T-helper 2 cell (primary cell): ENCODE measurements around the gene SPR.

Source experiments
- DNase-seq, 5 experiments: peaks; one replicate each; pipeline versions ENCODE4 v3.0.0 to v3.0.0-alpha.2; 2012 to 2022

Gene SPR

DNA sequence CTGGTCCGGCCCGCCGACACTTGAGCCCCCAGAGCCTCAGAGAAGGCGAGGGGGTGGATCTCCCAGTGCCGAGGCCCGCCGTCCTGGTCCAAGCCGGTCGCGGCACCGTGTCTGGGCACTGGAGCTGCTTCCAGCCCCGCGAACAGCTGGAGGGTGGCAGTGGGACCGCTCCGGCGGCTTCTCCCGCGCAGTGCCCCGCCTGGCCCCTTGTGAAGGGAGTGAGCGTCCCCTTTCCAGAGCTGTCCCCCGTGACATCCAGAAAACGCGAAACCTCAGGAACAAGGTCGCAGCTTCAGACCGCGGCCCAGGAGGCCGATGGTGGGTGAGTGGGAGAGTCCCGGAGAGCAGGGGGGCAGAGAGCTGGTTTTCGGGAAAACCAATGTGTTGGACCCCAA is 29.5 kb downstream of the SPR start:
- DNase-seq = no peak

DNA sequence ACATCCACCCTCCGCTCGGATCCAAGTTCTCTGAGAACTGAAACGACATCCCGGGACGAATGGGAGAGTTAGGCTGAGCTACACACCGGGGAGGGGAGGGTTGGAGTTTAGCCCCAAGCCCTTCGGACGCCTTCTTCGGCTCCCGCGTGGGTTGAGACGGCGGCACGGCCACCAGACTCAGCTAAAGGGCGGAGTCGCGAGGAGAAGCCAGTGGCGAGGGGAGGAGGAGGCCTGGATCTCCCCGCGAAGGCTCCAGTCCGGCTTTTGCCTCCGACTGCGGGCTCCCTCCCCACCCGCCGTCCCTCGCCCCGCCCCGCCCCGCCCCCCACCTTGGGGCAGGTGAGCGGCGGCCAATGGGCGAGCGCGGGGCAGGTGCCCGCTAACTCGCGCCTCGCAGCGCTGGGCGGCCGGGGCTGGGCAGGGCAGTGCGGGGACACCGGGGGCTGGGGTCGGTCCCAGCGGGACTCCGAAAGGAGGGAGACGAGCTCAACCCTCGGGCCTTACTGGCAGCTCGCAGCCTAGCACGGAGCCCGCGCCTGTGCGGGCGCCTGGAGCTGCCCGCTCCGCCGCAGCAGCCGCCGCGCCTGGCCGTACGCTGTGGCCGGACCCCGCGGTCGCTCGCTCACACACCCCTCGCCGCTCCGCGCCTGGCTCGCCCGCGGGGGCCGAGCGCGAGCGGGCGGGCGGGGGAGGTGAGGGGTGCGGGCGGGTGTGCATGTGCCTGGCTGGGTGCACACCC is 30.1 kb downstream of the SPR start, which contains the start of gene EMX1:
EMX1 (plus strand) TSS at position 382 of the 739 bp plus-strand sequence; CDS start at position 716, 334 bp downstream.
- peak in 3 of 5 experiments; percentile 28 to 48 (median 31) for DNase-seq

DNA sequence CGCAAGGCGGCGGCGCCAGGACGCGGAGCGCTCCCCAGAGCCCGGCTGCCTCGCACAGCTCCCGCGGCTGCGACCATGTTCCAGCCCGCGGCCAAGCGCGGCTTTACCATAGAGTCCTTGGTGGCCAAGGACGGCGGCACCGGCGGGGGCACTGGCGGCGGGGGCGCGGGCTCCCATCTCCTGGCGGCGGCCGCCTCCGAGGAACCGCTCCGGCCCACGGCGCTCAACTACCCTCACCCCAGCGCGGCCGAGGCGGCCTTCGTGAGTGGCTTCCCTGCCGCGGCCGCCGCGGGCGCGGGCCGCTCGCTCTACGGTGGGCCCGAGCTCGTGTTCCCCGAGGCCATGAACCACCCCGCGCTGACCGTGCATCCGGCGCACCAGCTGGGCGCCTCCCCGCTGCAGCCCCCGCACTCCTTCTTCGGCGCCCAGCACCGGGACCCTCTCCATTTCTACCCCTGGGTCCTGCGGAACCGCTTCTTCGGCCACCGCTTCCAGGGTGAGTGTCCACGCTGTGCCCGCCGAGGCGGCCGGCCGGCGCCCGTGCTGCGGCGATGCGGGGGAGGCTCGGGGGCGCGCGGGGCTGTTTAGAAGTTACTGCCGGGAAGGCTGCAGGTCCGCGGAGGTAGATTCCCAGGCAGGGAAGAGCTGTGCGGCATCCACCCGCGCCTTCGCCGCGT is 30.8 kb downstream of the SPR start:
- DNase-seq = no peak

DNA sequence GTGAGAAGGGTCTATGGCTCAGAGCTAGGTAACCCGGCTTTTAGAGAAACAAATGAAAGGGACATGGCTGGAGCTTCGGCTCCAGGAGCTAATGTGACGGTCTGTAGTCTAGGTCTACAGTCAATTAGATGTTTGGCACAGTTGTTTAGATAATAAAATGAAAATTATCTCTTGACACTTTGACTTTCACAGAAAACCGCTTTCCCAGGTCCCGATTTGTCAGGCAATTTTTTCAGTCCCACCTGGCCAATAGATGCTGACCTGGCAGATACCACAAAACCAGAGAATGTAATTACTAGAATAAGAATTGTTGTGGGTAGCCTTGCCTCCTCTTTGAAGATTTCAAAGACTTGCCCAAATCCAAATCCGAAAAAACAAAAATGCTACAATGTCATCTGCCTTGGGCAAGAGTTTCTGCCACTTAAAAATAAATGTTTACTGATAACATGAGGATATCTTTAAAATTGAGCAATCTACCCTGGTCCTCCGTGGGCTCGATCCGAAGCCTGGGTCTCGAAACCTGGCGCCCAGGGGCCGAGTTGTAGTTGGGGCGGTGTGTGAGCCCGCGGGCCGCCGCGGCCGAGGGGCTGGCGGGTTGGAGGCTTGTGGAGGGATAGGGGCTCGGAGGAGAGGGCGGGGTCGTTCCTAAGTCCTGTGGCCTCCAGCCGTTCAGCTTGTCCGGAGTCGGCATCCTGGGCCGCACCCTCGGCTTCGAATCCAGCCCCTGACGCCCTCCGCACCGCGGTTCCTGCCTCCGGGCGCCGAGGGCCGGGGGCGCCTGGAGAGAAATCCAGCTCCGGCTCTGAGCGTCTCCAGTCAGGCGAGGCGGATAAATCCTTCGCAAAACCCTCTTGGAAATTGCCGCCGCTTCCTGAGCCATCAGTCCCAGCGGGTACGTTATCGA is 32.5 kb downstream of the SPR start:
- DNase-seq = no peak

DNA sequence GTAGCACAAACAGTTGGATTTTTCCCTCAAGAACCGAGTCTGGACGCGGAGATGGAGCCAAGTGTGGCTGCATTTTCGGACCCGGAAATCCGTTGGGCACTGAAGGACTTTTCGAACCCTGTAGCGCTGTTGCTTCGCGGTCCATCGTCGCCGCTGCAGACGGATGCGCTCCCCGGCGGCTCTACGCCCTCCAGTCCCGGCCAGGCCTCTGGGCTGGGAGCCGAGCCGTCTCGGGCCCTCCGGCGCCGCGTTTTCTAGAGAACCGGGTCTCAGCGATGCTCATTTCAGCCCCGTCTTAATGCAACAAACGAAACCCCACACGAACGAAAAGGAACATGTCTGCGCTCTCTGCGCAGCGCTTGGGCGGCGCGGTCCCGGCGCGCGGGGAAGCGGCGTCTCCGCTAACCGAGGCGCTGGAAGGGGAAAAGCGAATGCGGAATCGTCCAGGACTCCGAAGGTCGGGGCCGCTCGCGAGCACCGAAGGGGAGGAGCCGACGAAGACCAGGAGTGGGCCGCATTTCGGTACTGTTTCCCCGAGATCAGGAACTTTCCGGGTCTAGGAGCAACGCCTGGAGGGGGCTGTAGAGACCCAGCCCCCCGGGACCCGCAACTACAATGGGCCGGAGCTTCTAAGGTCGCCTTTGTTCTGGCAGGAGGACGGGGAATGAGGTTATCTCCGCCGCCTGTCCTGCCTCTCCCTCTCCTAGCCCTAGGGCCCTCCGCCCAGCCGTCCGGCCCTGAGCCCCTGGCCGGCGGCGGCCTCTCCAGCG is 33.3 kb downstream of the SPR start:
- DNase-seq = peak in 1 of 5 experiments; percentile 44

DNA sequence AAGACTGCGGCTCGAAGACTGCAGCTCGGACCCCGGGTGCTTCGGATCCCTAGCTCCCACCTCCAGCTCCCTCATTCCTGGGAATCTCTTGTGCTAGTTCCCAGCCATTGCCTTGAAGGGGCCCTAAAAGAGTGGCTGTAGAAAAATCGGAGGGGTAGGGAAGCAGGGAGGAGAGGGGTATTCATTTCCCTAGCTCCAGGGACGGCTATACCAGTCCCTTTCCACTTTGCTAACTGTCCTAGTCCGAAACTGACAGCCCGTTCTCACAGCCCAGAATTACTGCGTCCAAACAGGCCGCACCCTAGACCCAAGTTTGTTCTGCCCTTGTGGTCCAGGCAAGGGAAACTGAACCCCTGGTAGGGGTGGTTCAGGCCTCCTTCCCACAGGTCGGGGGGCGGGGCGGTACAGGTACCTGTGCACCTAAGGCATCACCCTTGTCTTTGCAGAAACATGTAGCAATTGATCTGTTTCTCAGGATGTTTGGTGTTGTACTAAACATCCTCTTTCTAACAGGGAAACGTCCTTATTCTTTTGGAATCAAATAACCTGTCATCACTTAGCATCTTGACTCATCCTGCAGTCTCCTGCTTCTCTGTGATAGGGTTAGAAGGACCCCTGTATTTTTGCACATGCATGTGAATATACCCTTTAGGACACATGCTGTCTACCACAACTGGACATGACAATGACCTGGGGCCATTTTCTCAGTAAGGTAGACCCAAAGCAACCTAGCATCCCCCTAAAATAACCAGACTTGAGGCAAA is 34.1 kb downstream of the SPR start:
- no peak for DNase-seq

DNA sequence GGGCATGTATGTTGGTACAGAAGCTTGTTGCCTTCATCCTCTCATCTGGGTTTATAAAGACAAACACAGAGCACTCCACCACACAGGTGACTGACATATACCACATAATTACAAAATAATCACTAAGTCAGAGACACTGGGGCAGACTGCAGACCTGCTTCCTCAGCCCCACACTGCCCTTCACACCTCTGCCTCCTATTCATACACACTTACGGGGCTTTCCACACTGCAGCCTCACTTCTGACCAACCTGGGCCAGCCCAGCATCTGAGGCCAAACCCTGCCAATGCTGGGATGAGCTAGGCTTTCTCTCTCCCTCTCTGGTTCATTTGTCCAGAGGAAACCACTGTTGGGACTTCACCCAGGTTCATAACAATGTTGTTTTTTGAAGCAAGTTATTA is 34.6 kb downstream of the SPR start:
- DNase-seq = no peak

DNA sequence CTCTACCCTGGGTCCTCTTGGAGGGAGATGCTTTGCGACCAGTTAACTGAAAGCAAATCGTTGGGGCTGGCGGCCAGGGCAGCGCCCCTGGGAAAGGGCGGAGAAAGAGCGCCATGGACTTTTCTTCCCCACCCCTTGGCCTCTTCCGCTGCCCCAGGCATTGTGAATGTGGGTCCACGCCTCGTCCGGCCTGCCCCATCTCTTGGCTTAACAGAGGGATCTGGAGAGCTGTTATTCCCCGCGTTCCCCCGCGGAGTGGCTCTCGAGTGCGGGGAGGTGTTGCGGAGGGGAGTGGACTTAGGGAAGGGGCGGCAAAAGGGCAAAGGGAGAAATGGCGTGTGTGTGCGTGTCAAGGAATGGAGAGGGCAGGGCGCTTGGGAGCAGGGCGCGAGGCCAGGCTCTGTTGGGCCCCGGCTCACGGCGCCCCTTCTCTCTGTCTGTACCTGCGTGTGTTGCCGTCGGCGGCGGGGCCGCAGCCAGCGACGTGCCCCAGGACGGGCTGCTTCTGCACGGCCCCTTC is 36.7 kb downstream of the SPR start:
- DNase-seq = no peak

DNA sequence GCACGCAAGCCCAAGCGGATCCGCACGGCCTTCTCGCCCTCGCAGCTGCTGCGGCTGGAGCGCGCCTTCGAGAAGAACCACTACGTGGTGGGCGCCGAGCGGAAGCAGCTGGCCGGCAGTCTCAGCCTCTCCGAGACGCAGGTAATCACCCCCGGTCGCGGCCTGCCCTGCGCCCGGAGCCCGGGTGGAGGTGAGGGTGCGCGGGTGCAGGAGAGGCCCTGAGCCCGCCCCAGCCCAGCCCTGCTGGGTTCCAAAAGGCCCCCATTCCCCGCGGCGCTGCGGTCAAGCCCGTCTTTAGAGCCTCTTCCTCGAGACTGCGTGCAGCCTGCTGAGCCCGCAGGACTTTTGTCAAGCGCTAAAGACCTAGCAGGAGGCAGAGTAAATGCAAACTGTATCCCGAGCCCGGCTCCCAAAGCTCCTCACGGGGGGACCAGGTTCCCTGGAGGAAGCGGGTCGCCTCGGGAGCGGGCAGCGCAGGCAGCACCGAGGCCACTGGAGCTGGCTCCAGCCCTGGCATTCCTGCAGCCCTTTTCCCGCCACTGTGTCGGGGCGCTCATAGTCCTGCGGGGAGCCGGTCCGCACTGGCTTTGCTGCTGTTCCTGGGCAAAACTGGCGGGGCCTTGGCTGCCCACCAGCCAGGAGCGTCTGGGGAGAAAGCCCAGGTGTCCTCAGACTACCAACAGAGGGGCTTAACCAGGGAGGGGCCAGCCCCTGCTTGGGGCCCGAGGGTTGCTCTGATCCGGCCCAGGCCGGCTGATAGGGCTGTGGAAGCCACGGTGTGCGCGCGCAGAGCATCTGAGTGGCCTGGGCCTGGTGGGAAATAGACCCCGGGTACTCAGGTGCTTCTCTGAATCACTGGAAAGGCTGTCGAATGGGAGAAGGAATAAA is 37.4 kb downstream of the SPR start:
- DNase-seq = peak in 1 of 5 experiments; percentile 56

DNA sequence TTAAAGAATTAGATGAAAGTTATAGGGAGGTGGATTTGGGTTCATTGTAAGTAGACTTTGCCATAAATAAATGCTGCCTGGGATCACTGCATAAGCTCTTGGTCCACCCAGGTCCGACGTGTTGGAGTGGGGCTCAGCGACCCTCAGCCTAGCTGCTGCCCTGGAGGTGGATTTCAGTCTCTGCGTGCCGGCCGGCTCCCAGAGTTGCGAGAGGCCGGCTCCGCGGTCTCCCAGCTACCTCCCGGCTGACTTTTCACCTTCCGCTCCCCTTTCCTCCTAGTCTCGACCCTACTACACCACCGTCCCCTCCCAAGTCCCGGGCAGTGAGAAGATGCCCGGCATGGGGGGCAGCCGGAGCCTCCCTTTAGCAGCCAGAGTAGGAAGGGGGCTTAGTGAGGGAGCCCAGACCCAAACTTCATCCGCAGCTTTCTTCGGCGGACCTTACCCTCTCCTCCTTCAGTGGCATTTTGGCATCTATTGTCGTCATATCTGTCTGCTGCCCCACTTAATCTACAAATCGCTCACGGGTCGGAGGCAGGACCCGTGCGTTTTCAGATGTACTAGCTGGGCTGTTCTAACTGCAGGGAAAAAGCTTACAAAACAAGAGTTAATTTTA is 38.2 kb downstream of the SPR start:
- no peak for DNase-seq

DNA sequence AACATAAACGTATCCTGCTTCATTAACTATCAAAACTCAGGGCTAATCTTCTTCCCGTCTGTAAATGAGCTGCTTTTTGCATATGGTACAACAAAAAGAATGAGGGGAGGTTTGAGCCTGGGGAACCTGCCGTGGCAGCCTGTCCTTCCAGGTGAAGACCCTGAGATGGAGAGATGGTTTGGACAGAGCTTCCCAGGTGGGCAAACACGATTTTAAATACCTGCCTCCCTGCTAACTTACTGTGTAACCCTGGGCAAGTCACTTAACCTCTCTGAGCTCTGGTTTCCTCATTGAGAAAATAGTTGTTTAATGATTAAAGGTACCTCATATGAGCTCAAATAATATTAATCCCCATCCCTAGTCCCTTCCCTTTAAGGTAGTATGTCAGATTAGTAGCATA is 39.2 kb downstream of the SPR start:
- DNase-seq = no peak

DNA sequence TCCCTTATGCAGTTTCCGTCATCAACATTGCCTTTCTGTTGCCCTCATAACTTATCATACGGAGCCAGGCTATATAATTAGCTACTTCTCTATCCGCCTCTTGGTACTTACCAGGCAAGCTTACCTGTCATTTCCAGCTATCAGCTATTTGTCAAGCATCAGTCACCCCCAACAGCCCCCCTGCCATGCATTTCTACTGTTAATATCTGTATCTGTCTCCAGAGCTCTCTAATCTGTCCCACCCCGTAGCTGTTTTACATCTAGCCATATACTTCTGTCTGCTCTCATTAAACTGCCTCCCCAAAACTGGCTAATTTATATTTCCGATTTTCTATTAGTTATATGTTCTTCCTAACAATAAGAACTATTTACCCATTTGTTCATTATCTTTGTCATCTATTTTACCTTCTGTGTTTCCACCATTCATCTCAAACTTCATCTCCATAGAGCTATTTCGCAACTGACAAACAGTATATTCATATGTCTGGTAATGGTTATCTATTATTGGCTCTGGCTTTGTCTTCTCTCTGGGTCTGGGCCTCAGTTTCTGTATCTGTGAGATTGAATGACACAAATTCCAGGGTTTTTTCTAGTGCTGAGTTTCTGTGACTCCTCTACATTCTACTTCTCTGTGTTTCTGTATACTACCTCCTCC is 39.7 kb downstream of the SPR start:
- DNase-seq = no peak

DNA sequence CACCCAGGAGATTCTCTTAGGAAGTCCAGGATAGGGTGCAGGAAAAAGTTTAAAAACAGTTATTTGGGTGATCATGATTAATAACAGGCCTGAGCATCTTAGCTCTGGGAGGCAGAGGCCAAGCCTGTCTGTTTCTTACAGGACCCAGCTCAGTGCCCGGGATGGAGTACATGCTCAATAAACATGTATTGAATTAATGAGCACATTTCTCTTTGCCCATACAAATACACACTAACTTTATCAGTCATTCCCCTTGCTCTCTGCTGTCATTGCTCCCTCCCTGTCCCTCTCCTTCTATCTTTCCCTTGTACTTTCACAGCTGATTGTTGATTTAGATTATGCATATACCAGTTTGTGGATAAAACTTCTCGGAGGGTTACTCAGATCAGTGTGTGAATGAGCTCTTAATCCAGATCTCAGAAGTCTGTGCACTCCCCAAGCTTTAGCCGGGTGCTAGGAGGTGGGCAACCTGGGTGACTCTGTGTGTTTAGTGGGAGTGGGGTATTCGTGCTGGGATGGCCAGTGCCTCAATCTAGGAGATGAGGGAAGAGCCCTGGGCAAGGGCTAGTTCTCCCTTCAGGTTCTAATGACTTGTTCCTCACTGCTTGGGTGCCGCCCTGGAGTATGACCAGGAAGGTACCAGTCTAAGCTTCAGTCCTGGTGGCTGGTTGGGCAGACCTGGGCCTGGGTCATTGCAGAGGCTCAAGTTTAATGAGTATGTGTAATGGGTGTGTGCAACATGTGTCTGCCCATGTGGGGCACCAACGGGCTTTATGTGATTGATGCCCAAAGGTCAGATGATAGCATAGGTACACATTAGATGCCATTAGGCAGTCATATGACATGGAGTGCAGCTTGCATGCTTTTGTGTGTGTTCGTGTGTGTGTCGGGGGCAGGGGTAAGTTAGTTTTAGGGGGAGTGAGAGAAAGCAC is 40.7 kb downstream of the SPR start:
- DNase-seq = no peak

DNA sequence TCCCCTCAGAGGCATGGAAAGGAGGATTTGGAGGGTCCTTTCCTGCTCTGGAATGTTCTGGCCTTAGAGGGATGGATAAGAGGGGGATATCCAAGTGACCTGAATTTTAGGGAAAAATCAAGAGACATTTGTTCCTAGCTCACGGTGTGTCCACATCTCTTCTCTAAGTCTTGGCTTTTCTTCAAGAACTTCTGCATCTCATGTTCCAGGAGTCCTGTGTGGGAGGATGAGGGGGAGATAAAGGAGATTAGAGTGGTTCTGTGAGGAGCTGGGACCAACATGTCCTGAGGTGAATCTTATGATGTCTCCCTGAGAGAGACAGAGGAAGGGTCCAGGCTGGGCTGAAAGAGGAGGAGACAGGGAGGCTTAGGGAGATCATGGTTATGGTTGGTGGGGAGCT is 41.8 kb downstream of the SPR start:
- DNase-seq = no peak

DNA sequence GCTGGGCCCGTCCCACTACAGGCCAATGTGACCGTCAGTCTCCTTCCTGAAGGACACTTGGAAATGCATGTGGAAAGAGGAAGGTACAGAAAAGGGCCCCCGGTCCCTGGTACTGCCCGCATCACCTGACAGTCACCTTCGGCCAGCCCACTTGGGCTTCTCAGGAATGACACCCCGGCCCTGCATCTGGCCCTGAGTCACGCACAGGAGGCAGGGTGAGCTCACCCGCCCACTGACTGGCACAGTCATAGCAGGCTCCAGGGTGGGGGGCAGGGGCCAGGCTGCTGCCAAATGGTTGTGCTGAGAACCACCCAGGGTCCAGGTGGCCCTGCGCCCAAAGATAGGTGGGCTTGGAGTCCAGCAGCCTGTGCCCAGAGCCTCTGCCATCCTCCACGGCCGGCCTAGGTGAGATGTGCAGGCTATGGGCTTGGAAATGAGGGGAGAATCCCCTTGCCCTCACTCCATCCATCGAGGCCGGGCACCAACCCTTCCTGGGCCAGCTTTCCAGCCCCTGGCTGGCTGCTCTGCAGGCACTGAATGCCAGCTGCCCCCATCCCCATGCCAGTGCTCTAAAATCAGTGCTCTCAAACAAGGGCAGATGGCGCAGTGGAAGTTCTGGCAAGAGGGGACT is 44.2 kb downstream of the SPR start:
- no peak for DNase-seq

DNA sequence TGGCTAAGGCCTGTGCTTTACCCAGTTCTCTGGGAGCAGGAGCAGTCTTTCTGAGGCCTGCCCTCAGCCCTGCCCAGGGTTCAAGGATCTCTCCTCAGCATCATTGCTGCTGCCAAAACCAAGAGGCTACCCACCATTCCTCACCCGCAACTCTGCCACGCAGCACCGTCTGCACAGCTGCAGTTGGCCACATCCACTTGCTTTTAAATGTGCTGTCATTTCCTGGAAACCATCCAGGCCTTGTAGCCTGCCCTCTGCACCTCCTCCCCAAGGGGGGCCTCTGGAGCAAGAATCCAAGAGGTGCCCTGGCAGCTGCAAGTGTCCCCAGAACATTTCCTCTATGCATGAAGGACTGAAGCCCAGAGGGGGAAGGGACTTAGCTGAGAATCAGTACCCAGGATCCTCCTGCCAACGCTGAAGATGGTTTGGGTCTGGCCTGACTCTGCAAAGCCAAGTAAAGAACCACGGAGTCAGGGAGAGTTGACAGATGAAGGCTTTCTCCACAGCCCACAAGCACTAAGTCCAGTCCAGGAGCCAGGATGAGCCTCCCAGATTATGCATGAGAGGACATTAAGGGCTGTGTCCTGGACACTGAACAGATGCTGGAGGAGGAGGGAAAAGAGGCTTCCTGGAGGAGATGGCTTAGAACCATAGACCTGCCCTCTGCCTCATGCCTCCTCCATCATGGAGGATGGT is 45.0 kb downstream of the SPR start:
- DNase-seq = peak in 1 of 5 experiments; percentile 32

DNA sequence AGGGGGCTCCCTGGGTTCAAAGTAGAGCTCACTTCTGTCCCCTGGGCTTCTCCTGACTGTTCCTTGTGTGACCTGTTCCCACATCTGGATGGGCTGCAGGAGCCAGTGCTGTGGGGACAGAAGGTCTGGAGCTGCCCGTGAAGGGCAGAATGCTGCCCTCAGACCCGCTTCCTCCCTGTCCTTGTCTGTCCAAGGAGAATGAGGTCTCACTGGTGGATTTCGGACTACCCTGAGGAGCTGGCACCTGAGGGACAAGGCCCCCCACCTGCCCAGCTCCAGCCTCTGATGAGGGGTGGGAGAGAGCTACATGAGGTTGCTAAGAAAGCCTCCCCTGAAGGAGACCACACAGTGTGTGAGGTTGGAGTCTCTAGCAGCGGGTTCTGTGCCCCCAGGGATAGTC is 45.6 kb downstream of the SPR start:
- DNase-seq = no peak
